ENCODE results near the gene ANKRA2.

GRCh38 chr5:73545403-73545779 is 20.0 kb downstream of the ANKRA2 start:
- no peak for TF ChIP-seq CTCF (IDR thresholded peaks at IDR 0.05; ENCODE audit: poor library complexity, severe bottlenecking)
- no peak for TF ChIP-seq TAF1 (IDR thresholded peaks at IDR 0.05; ENCODE audit: low read depth)
- no peak for TF ChIP-seq POLR2AphosphoS5 (IDR thresholded peaks at IDR 0.05)
- TF ChIP-seq REST (IDR thresholded peaks at IDR 0.05; ENCODE audit: borderline replicate concordance) = no peak
- no peak for TF ChIP-seq EZH2 (IDR thresholded peaks at IDR 0.05; ENCODE audit: borderline replicate concordance, insufficient read depth, low read length, poor library complexity, severe bottlenecking)
- TF ChIP-seq EP300 (conservative IDR thresholded peaks at IDR 0.05; ENCODE audit: poor library complexity, severe bottlenecking) = no peak
